Stimulated activated naive CD4-positive, alpha-beta T cell (primary cell): ENCODE measurements around the gene KRT32.
A peak's percentile ranks its signal among the peaks of the same experiment; 100 is the strongest.

Experiments
- DNase-seq, 6 experiments: peaks; one replicate each; lab custom pipeline; 2025; lab: John Stamatoyannopoulos, UW

Gene KRT32

DNA sequence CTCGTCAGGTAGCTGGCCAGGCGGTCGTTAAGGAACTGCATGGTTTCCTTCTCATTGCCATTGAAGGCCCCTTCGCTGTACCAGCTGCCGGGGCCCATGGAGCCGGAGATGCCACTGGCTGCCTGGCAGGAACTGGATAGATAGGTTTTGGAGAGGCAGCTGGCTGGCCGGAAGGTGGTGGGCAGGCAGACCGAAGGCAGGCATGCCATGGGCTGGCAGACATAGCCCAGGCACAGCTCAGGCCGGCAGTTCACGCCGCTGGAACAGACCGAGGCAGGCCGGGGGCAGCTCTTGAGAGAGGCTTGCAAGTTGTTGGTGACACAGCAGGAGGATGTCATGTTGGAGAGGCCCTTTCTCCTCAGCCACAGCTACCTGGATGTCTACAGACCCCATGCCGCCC lies at the start of gene KRT32:
KRT32 (minus strand) TSS at position 399 of the 400 bp plus-strand sequence; CDS start at position 338, 61 bp downstream.
- DNase-seq = no peak

DNA sequence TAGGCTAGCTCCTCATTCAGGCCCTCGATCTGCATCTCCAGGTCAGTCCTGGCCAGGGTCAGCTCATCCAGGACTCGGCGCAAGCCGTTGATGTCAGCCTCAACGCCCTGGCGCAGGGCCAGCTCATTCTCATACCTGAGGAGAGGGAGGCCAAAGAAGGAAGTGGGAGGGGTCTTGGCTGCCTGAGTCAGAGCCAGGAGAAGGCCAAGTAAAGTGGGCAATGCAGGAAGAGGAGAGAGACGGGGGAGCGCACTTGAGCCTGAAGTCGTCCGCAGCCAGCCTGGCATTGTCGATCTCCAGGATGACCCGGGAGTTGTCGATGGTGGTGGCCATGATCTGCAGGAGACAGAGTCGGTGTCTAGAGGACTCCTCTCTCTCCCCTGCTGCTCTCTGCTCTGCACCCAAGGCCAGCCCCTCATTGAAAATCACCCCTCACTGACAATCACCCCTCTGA lies 49.7 kb upstream of the KRT32 start:
- DNase-seq = no peak

DNA sequence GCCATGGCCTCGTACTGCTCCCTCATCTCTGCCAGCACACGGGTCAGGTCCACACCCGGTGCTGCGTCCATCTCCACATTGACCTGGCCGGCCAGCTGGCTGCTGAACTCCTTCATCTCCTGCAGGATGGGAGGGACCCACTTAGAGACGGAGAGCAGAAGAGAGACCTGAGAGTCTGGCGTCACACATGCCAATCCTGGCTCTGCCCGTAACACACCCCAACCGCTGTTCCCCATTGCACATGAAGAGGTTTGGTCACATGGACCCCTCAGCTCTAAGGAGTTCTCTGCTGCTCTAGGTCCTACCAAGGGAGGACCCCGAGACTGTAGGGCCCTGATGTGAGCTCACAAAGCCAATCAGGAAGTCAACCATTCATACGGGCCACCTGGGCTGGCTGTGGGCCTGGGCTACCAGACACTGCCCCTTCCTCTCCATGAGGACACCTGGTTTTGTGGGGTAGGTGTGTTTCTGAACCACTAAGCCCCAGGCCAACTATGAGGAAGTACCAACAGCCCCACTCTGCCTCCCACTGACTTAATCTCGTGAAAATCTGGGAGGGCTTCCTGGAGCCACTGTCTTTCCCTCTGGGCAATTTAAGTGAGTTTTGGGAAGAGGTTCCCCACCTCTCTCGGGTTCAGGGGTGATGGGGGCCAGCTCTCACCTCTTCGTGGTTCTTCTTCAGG lies 49.1 kb upstream of the KRT32 start:
- no peak for DNase-seq

DNA sequence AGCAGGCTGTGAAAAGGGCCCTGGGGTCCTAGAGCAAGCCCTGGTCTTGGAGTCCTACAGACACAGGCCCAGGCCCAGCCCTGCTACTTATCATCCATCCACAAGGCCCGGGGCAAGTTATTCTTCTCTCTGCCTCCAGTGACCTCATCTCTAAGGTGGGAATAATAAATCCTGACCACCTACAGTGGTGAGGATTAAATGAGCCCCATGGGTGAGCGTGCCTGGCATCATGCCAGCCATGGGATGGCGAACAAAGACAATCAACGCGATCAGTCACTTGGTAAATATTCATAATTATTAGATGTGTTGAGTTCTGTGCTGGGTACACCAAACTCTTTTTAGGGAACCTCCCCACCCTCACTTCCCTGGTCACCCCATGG lies 46.0 kb upstream of the KRT32 start:
- DNase-seq = no peak

DNA sequence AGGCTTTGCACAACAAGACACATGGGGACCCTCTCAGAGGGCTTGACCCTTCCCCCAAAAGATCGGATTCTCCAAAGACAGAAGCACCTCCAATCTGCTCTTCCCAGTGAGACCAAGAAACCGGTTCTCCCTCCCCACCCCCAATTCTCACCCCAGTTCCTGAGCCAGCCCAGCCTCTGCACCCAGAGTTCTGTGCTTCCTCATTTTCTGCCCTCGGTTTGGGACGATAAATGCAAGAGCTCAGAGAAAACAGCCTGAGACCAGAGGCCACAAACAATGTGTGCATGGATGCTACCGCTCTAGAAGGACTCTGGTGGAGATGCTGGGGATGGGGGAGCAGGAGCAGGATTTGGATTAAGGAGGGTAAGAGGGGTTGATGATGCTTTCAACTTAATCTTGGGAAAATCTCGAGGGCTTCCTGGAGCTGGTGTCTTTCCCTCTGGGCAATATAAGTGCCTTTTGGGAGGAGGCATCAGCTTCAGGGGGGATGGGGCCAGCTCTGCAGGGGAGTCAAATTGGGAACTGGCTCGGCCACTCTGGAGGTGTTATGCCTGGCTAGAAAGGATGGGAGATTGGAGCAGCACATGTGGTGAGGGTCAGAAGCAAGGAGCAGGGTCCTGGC lies 45.5 kb upstream of the KRT32 start:
- no peak for DNase-seq

- no peak for DNase-seq
These were observed 44.5 kb upstream of the KRT32 start for GRCh38 chr17:41511716-41512115.

DNA sequence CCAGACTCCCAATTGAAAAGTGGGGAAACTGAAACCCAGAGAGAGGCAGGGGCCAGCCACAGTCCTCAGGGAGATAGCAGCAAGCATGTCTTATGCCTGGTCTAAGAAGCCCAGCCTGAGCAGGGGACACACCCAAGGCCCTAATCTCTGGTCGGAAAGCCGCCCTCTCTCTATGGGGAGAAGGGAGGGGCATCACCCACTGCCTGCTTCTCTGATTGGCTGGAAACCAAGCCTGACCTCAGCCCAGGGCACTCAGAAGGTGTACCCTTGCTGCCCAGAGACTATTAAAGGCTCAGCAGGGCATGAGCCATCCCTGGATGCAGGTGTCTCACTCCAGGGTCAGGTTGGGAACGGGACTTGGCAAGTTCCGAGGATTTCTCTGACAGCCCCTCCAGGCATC lies 43.9 kb upstream of the KRT32 start:
- no peak for DNase-seq

GRCh38 chr17:41510251-41511065 lies 43.3 kb upstream of the KRT32 start:
- DNase-seq = no peak

- DNase-seq = no peak
These were observed 40.2 kb upstream of the KRT32 start for GRCh38 chr17:41507315-41507880.

- DNase-seq = no peak
These were observed 38.9 kb upstream of the KRT32 start for GRCh38 chr17:41505809-41506767.

DNA sequence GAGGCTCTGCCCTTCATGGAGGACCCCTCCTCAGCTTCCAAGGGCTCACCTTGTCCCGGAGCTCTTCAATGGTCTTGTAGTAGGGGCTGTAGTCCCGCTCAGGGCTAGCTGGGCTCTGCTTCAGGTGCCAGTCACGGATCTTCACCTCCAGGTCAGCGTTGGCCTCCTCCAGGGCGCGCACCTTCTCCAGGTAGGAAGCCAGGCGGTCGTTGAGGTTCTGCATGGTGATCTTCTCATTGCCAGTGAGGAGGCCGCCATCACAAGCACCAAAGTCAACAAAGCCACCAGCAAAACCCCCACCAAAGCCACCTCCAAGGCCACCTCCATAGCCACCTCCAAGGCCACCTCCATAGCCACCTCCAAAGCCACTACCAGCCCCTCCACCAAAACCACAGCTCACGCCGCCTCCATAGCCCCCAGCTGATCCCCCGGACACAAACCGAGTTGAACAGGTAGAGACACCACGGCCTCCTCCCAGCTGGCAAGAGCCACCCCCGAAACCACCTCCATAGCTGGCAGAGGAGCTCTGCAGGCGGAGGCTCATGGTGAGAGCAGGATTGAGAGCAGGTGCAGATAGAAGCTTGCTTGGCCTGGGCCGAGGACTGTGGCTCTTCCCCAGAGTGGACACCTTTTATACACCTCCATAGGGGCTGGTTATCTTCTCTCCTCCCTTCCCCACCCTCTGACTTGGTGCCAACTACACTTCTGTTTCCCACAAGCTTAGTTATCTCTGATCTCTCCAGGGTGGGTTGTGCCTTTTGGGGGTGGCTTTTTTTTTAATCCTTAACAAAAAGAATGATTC lies 38.0 kb upstream of the KRT32 start, which contains the start of gene KRT13:
KRT13 (minus strand) TSS at position 606 of the 802 bp plus-strand sequence; CDS start at position 544, 62 bp downstream.
- no peak for DNase-seq

GRCh38 chr17:41504246-41504977 lies 37.2 kb upstream of the KRT32 start:
- DNase-seq = no peak

- DNase-seq = no peak
These were observed 36.0 kb upstream of the KRT32 start for GRCh38 chr17:41503202-41503601.

- no peak for DNase-seq
These were observed 33.1 kb upstream of the KRT32 start for GRCh38 chr17:41500131-41500911.

- DNase-seq = no peak
These were observed 32.5 kb upstream of the KRT32 start for GRCh38 chr17:41499714-41500113.

GRCh38 chr17:41498276-41498675 lies 31.1 kb upstream of the KRT32 start:
- DNase-seq = no peak

DNA sequence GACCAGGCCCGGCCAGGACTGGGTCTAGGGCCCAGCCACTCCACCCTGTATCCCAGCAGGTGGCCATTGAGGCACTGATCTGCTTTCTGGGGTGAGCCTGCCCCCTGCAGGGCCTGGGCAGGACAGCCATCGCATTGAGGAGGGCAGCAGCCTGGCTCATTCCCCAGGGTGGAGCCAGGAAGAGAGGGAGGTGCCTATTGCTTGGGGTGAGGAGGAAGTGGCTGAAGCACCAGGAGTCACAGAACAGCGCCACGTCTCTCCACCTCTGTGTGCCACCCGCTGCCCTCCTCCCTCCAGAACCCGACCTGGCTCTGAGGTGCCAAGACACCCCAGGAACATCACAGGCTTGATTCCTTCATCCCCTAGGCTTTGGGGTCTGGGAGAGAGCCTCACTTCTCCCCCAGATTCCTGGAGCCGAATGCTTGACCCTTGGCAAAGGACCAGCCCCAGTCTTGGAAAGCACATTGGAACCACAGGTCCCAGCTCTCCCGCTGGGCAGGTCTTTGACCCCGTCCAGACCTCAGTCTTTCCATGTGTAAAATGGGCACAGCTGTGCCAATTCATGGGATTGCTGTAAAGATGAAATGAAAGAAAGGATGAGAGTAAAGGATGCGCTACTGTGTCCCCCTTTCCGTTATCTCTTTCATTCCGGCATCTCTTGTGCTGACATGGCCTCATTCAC lies 29.8 kb upstream of the KRT32 start:
- DNase-seq = peak; percentile 4 to 39 (median 19)

DNA sequence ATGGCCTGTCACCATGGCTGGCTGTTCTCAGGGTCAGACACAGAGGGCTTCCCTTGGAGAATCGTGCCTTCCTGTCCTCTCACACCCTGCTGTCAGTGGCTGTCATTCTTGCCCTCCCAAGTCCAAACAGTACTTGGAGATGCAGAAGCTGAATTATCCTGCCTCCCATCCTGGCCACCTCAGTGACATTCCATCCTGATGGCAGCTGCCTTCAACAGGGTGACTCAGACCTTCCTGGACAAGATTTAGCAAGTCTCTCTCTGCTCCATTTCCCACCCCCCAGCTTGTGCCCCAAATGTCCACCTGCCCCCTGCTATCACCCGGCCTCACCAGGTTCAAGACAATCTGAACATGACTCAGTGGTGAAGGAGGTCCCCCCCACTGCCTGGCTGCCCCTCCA lies 27.3 kb upstream of the KRT32 start:
- DNase-seq = no peak
